ENCODE measurements around the gene PRR3. TPM values are rescaled to one million over a fixed set of nuclear protein-coding genes. Genes with fewer than 3 reads are reported as not detected.
A peak's percentile ranks its signal among the peaks of the same experiment; 100 is the strongest.

The PRR3 gene
- total RNA-seq, 1 donor from 2014 or later = 7.5 TPM

- Histone ChIP-seq H3K9me3 (no peaks in the 10 kb centered on the region), H3K4me3 (peak within 1 kb of the TSS; percentile 95), H3K27me3 (ENCODE audit: low read depth) (no peaks in the 10 kb centered on the region), H3K27ac (peak within 1 kb of the TSS; percentile 90), H3K4me1 (peaks cover 41% of the 10 kb centered on the region), H3K36me3 (peaks cover under 1% of the 10 kb centered on the region)
- TF ChIP-seq, protein P1, sequence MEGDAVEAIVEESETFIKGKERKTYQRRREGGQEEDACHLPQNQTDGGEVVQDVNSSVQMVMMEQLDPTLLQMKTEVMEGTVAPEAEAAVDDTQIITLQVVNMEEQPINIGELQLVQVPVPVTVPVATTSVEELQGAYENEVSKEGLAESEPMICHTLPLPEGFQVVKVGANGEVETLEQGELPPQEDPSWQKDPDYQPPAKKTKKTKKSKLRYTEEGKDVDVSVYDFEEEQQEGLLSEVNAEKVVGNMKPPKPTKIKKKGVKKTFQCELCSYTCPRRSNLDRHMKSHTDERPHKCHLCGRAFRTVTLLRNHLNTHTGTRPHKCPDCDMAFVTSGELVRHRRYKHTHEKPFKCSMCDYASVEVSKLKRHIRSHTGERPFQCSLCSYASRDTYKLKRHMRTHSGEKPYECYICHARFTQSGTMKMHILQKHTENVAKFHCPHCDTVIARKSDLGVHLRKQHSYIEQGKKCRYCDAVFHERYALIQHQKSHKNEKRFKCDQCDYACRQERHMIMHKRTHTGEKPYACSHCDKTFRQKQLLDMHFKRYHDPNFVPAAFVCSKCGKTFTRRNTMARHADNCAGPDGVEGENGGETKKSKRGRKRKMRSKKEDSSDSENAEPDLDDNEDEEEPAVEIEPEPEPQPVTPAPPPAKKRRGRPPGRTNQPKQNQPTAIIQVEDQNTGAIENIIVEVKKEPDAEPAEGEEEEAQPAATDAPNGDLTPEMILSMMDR (IDR thresholded peaks at IDR 0.05) = no peak
- peak; percentile 99 for DNase-seq
- peak; percentile 99 to 100 for ATAC-seq
- intact Hi-C loops (cut with DNase I) = no loop called here
Observed at GRCh38 chr6:30571075-30571761, 14.1 kb downstream of the PRR3 start, which contains the start of gene ABCF1. TSS of gene ABCF1 (plus strand) at chr6:30571442. CDS start at chr6:30571488, 46 bp downstream.

DNA sequence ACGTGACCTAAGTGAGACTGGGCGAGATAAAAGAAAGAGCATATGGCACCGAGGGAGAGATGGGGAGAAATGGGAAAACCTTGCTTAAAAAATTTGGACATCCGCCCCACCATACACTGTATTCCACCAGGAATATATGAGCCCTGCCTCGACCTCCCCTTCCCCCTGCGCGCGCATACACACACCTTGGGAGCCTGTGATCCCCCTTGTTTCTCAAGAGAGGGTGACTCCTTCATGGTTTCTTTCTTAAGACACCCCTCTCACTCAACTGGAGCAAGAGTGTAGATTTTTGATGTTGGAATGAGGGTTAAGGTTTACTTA lies 14.6 kb downstream of the PRR3 start:
- intact Hi-C loops (cut with DNase I) = no loop called here

DNA sequence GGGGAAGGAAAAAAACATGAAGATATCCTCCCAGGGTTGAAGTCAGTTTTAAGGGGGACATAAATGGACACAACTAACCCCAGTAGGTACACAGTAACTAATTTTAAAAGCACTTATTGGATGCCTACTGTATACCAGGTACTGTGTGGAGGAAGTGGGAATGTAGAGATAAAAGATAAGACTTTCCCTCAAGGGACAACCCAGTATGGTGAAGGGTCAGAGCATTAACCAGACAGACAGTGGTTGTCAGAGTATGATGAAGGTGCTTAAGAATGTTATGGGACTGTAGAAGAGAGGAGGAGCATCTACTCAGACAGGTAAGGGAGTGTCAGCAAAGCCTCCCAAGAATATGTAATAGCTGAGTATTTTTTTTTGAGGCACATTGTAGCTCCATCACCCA lies 15.1 kb downstream of the PRR3 start:
- H3K4me1 ChIP-seq = peaks cover 41% of the 10 kb centered on the region
- DNase-seq (no peak), ATAC-seq (no peak)
- no peaks in the 10 kb centered on the region for H3K27me3 ChIP-seq (ENCODE audit: low read depth)
- TF ChIP-seq, protein P1 (IDR thresholded peaks at IDR 0.05) = no peak
- peak overlapping the region; percentile 95 for H3K4me3 ChIP-seq
- peaks cover 10% of the 10 kb centered on the region for H3K36me3 ChIP-seq
- no peaks in the 10 kb centered on the region for H3K9me3 ChIP-seq
- intact Hi-C loops (cut with DNase I) = no loop called here
- H3K27ac ChIP-seq = peak overlapping the region; percentile 90

More for the DNA sequence above, 14.6 kb downstream of the PRR3 start:
- no peak for DNase-seq
- Histone ChIP-seq H3K36me3 (peaks cover 6% of the 10 kb centered on the region), H3K4me1 (peaks cover 41% of the 10 kb centered on the region), H3K27ac (peak overlapping the region; percentile 90), H3K9me3 (no peaks in the 10 kb centered on the region), H3K4me3 (peak overlapping the region; percentile 95), H3K27me3 (ENCODE audit: low read depth) (no peaks in the 10 kb centered on the region)
- no peak for ATAC-seq
- TF ChIP-seq, protein P1 (IDR thresholded peaks at IDR 0.05) = no peak

DNA sequence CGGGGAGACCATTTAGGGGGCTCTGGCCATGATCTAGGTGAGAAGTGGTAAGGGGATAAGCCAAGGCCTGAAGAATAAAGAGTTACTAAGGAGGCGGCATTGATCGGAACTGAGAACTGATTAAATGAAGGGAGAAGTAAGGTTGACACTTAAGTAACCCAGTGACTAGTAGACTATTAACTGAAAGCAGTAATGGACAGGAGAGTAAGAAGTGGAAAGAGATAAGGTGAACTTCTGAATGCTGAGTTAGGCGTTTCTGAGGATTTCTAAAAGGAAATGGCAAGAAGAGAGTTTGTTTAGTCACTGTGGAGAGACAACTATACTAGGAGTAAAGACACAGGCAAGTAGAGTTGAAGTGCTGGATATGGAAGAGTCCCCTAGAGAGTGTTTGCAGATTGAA lies 16.0 kb downstream of the PRR3 start:
- H3K36me3 ChIP-seq = peaks cover 20% of the 10 kb centered on the region
- intact Hi-C loops (cut with DNase I) = no loop called here
- no peaks in the 10 kb centered on the region for H3K27me3 ChIP-seq (ENCODE audit: low read depth)
- H3K27ac ChIP-seq = no peak overlapping the region
- no peak for ATAC-seq
- DNase-seq = no peak
- H3K9me3 ChIP-seq = no peaks in the 10 kb centered on the region
- TF ChIP-seq, protein P1 (IDR thresholded peaks at IDR 0.05) = no peak
- peaks cover 41% of the 10 kb centered on the region for H3K4me1 ChIP-seq
- H3K4me3 ChIP-seq = no peak overlapping the region

- Histone ChIP-seq H3K27ac (no peak overlapping the region), H3K27me3 (ENCODE audit: low read depth) (no peaks in the 10 kb centered on the region), H3K36me3 (peaks cover 69% of the 10 kb centered on the region), H3K4me3 (no peak overlapping the region), H3K4me1 (peaks cover 14% of the 10 kb centered on the region), H3K9me3 (no peaks in the 10 kb centered on the region)
- intact Hi-C loops (cut with DNase I) = no loop called here
- no peak for ATAC-seq
- DNase-seq = no peak
- TF ChIP-seq, protein P1 (IDR thresholded peaks at IDR 0.05) = no peak
Observed at GRCh38 chr6:30578051-30578450, 21.0 kb downstream of the PRR3 start.

Data from lower lobe of right lung (tissue), 2 donors.